OCI-LY3 (cell line): Measurements from ENCODE around the gene SYT7.

Experiments
- H2AFZ ChIP-seq: fragments of 200-600, 300-600 bp; shearing (Covaris generic); 2 replicates; pipeline ENCODE4 v1.6.0; 2014; ENCODE audit warnings: antibody characterized with exemption, low read depth, low read length
- H3K27ac ChIP-seq: fragments of 200-600, 300-600 bp; sonication (generic); 2 replicates; pipeline ENCODE4 v1.5.1; 2014; ENCODE audit warnings: mild to moderate bottlenecking, low read length, moderate library complexity, mixed read lengths
- H3K27me3 ChIP-seq: fragments of 200-600, 300-600 bp; sonication (generic); 2 replicates; pipeline ENCODE4 v1.6.1; 2014; ENCODE audit warnings: low read depth, low read length, mixed read lengths
- H3K36me3 ChIP-seq: fragments of 200-600, 300-600 bp; sonication (generic); replicated peaks from 2 replicates; pipeline ENCODE3; 2014; ENCODE audit warnings: low read depth, low read length, mixed read lengths
- H3K4me1 ChIP-seq: fragments of 300-600, 200-600 bp; sonication (generic); 2 replicates; pipeline ENCODE4 v1.6.1; 2014; ENCODE audit warnings: low read length, mixed read lengths
- H3K4me2 ChIP-seq: fragments of 200-600, 300-600 bp; sonication (generic); 2 replicates; pipeline ENCODE4 v1.6.1; 2014; ENCODE audit warnings: low read length, mixed read lengths
- H3K4me3 ChIP-seq: fragments of 300-600, 200-600 bp; sonication (generic); 2 replicates; pipeline ENCODE4 v1.5.1; 2014; ENCODE audit warnings: antibody characterized with exemption, mild to moderate bottlenecking, low read length, moderate library complexity
- H3K79me2 ChIP-seq: fragments of 300-600, 200-600 bp; shearing (Covaris generic); 2 replicates; pipeline ENCODE4 v1.6.1; 2014; ENCODE audit warnings: mild to moderate bottlenecking, low read length, mixed read lengths
- H3K9ac ChIP-seq: fragments of 300-600, 200-600 bp; shearing (Covaris generic); 2 replicates; pipeline ENCODE4 v1.6.0; 2014; ENCODE audit warnings: mild to moderate bottlenecking, low read length, moderate library complexity
- H3K9me3 ChIP-seq: fragments of 200-600, 300-600 bp; shearing (Covaris generic); 2 replicates; pipeline ENCODE4 v1.6.1; 2014; ENCODE audit warnings: low read length, mixed read lengths; ENCODE audit not compliant: insufficient read depth
- H4K20me1 ChIP-seq: fragments of 200-600, 300-600 bp; sonication (generic); 2 replicates; pipeline ENCODE4 v1.6.1; 2016; ENCODE audit warnings: low read length, mixed read lengths; ENCODE audit not compliant: insufficient read depth
- CTCF ChIP-seq: fragments of 200-600, 300-600 bp; sonication (generic); IDR thresholded peaks from 2 replicates; pipeline ENCODE4 v1.5.1; 2014; ENCODE audit warnings: antibody characterized with exemption, low read length, low read depth
- EZH2phosphoT487 ChIP-seq: fragments of 200-600 bp; shearing (Covaris generic); IDR thresholded peaks from 2 replicates; pipeline ENCODE4 v1.6.1; 2018; ENCODE audit warnings: antibody characterized with exemption, mixed run types, low read depth

The SYT7 gene

DNA sequence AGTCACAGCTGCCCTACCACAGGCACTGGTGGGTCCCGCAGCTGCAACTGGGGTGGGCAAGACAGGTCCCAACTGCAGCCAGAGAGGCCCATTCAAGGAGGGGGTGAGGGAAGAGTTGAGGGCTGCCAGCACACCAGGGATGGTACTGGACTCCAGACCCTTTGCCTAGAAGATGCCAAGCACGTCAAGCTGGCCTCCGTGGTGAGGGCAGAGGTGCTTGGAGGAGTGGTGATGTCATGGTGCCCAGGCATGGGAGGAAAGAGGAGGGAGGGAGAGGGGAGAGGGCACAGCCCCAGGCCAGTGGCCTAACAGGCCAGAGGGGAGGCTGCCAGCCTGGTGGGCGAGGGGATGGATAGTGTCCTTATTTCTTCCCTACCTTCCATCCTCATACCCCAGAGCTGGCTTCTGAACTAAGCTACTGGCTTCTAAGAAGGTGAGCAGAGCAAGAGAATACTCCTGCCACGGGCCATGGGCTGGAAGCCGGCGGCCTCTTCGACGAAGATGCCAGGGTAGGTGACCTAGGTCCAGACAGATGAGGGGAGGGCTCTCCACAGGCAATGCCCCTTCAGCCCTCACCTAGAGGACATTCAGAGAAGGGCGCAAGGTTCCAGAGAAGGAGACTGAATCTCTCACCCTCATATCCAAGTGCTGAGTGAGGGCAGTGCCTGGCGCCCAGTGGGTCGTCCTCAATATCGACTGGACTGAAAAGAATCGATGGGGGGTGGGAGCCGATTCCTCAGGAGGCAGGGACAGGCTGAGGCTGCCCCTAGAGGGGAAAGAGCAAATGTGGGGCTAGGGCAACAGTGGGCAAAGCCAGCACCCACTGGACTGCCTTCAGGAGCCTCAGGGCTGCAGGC, 1.8 kb downstream of the SYT7 start:
- Histone ChIP-seq H3K27ac (no peak overlapping the region), H3K4me2 (no peak overlapping the region), H3K36me3 (no peaks in the 10 kb centered on the region), H3K9ac (no peak overlapping the region), H3K9me3 (no peaks in the 10 kb centered on the region), H3K79me2 (no peaks in the 10 kb centered on the region), H2AFZ (no peak overlapping the region), H3K27me3 (peaks cover 20% of the 10 kb centered on the region), H3K4me3 (no peak overlapping the region), H4K20me1 (no peaks in the 10 kb centered on the region), H3K4me1 (no peaks in the 10 kb centered on the region)
- no peak for TF ChIP-seq CTCF
- no peak for TF ChIP-seq EZH2phosphoT487

DNA sequence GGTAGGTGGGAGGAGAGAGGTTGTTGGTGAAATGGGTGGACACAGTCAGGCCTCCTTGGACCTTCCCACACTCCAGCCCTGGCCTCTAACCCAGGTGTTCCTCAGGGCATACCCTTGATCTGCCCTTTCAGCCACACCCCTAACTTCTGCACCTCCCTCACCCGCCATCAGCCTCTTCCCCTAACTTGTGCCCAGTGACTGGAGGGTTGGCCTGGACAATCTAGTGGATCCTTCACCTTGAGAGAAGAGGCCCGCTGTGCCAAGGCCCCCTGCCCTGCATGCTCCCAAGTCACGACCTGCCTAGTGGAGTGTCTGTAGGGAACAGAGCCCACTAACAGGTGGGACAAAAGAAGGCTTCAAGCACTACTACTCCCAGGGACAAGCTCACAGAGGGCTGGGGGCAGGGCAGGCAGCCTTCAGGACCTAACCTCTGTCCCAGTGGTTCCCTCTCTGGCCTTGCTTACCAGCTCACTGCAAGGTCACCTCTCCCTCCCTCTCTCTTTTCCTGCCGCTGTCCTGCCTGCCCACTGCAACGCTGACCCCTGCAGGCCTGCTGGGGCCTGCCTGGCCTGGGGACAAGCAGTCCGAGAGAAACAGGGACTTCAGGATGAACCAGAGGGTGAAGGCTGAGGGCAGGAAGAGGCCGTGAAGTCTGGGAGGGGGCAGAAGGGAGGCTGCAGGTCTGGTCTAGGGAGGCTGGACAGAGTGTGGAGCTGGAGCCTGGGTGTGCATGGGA, 3.3 kb downstream of the SYT7 start:
- H3K4me2 ChIP-seq: no peak overlapping the region

DNA sequence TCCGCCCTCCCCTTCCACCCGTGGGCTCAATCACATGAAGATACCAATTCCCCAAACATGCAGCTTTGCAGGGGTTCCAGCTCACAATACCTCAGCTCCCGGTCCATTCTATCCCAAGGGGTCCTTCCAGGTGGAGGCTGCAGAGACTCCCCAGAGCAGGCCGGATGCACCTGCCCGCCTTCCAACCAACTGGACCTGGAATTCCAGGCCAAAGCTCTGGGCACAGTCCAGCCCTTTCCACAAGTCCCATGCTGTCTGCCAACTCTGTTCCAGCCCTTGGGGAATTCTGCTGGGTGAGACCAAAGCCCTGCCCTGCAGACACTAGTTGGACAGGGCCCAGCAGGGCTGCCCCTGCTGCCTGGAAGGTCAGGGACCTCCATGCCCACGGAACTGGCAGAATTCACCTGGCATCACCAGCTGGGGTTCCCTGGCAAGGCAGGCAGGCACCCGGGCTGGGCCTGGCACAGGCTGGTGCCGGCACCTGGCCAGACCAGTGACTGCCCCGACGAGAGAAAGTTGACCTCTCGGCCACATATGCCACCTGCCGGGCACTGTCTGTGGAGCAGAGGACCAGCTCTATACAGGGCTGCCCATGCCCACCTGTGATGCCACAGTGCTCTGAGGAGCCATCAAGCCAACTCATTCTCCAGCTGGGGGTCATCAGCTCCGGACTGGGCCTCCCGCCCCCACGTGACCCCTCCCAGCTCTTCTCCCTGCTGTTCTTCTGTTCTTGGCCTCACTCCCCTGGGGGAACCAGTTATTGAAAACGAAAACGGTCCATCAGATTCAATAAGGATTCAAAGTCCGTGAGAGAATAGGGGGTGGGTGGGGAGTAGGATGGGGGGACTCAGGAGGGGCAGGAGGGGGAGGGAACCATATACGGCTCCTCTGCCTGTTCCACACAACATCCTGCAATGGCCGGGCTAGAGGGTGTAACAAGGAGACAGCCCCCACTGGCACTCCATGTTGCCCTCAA, 4.7 kb downstream of the SYT7 start:
- Histone ChIP-seq H3K9ac (no peak overlapping the region), H3K4me2 (no peak overlapping the region), H4K20me1 (no peaks in the 10 kb centered on the region), H3K27me3 (peaks cover 12% of the 10 kb centered on the region; the same call in 1 of the 2 replicates), H3K4me1 (no peaks in the 10 kb centered on the region), H3K9me3 (no peaks in the 10 kb centered on the region), H2AFZ (no peak overlapping the region), H3K36me3 (no peaks in the 10 kb centered on the region), H3K27ac (no peak overlapping the region), H3K79me2 (no peaks in the 10 kb centered on the region), H3K4me3 (no peak overlapping the region)
- no peak for TF ChIP-seq CTCF
- TF ChIP-seq EZH2phosphoT487: no peak

More for the DNA sequence above, 3.3 kb downstream of the SYT7 start:
- Histone ChIP-seq H2AFZ (no peak overlapping the region), H3K36me3 (no peaks in the 10 kb centered on the region), H3K4me1 (no peaks in the 10 kb centered on the region), H3K27ac (no peak overlapping the region), H3K4me3 (no peak overlapping the region), H3K79me2 (no peaks in the 10 kb centered on the region), H4K20me1 (no peaks in the 10 kb centered on the region), H3K9me3 (no peaks in the 10 kb centered on the region), H3K27me3 (peaks cover 16% of the 10 kb centered on the region), H3K9ac (no peak overlapping the region)
- TF ChIP-seq CTCF (peak; percentile 8; the same call in 1 of the 2 replicates), EZH2phosphoT487 (no peak)
